Stimulated activated CD4-positive, alpha-beta T cell treated with anti-CD3 and anti-CD28 coated beads, Interleukin-4, amount 100 ng/mL, for 48 hours (primary cell): ENCODE data around the gene CARF.
"Not testable (repeated sequence)": the region's sequence is repeated elsewhere in the genome, so short reads cannot be mapped to it uniquely, and the experiment has no call there.

Source experiments
- DNase-seq, 2 donors: peaks; one replicate each; pipeline ENCODE4 v3.0.0-alpha.2; 2020; ENCODE audit warnings: low read depth in 2 of 2

Gene CARF, protein sequence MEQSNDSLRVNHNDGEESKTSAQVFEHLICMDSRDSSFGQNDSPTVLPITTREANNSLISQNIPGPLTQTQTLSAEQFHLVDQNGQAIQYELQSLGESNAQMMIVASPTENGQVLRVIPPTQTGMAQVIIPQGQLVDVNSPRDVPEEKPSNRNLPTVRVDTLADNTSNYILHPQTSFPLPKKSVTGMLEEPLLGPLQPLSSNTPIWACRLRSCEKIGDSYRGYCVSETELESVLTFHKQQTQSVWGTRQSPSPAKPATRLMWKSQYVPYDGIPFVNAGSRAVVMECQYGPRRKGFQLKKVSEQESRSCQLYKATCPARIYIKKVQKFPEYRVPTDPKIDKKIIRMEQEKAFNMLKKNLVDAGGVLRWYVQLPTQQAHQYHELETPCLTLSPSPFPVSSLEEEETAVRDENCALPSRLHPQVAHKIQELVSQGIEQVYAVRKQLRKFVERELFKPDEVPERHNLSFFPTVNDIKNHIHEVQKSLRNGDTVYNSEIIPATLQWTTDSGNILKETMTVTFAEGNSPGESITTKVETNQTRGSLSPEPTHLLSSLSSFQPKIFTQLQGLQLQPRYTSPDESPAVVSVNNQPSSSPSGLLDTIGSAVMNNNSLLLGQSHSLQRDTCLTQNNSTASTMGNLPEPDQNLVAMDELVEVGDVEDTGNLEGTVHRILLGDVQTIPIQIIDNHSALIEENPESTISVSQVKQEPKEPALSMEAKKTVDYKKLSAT

GRCh38 chr2:202911512-202912341 lies at the start of gene CARF, which contains the start of gene WDR12:
TSS of gene CARF (plus strand) at chr2:202912275. CDS start at chr2:202941903, 29,628 bp downstream.
TSS of gene WDR12 (minus strand) at chr2:202911673. CDS start at chr2:202911476, 197 bp downstream.
- peak; percentile 81 to 86 for DNase-seq

GRCh38 chr2:202870431-202871299 lies 41.4 kb upstream of the CARF start:
- DNase-seq = peak; percentile 46 to 47

DNA sequence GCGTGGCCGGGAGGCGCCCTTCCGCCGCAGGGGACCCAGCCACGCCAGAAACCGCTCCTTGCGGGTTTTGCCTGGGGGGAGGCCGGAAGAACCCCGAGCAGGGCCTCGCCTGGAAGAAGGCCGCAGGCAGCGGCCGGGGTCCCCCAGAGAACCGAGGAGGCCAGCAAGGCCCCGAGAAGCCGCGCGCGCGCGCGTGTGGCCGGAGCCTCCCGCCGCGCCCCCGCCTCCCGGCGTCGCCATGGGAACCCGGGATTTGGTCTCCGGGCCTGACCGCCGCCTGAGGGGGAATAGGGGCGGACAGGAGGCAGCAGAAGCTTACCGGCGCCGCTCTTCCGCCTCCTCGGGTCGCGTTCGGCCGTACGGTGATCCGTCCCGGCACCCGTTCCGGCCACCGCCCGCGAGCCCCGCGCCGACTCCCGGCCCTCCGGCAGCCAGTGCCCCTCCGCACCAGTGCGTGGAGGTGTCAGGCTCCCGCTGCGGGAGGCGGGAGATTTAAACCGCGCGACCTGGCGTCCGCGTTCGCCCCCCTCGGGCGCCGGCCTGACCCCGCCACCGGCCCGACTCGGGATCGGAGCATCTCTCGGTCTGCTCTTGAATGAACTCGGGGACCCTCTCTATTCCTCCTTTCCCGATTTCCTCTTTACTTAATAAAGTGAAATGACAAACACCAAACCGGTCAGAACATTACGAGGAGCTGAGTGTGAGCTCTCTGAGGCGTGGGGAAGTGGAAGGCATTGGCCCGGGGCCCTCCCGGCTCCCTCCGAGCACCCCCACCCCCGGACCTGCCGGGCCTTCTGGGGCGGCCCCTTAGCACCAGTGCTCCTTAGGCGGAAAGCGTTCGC lies 40.6 kb upstream of the CARF start, which contains the start of gene ICA1L:
Gene ICA1L (minus strand): TSS at position 467 of the 842 bp plus-strand sequence. CDS start 42,757 bp downstream, outside the sequence.
- DNase-seq = peak; percentile 35 to 47

- no peak for DNase-seq
Observed at GRCh38 chr2:202877699-202878098, 34.4 kb upstream of the CARF start.

DNA sequence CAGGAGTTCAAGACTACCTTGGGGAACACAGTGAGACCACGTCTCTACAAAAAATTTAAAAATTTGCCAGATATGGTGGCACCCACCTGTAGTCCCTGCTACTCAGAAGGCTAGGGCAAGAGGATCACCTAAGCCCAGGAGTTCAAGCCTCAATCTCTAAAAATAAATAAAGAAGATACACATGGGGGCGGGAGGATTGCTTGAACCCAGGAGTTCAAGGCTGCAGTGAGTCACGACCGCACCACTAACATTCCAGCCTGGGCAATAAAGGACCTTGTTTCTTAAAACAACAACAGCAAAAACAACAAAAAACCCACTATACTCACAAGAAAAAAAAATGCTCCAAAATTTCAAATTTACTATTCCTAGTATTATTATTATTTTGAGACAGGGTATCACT lies 30.5 kb upstream of the CARF start:
- no peak for DNase-seq

GRCh38 chr2:202883987-202884675 lies 27.9 kb upstream of the CARF start:
- no peak for DNase-seq

DNA sequence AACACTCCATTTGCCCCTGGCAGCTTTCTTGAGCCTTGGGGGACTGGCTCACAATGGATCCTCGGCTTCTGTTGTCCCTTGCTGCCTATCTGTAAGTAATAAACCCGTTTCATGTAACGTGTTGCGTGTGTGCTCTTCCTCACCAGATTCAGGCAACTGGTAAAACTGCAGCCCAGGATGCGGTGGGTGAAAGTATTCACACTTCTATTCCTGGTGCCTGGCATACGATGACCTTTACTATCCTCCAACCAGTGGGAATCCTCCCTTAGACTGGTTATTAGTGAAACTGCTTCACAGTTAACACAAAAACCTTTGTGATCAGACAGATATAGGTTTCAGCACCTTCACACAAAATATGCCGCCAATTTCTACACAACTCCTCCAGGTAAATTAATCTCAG lies 26.9 kb upstream of the CARF start:
- no peak for DNase-seq

DNA sequence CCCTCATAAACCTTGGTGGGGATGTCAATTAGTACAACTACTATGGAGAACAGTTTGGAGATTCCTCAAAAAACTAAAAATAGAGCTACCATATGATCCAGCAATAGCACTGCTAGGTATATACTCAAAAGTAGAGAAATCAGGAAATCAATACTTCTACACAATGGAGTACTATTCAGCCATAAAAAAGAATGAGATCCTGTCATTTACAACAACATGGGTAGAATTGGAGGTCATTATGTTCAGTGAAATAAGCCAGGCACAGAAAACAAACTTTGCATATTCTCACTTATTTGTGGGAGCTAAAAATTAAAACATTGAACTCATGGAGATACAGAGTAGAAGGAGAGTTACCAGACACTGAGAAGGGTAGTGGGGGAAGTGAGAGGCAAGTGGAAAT lies 6.6 kb upstream of the CARF start:
- not testable (repeated sequence) for DNase-seq

GRCh38 chr2:202908186-202908585 lies 3.9 kb upstream of the CARF start:
- no peak for DNase-seq

GRCh38 chr2:202909394-202910192 lies 2.5 kb upstream of the CARF start:
- no peak for DNase-seq

GRCh38 chr2:202910250-202910649 lies 1.8 kb upstream of the CARF start:
- not testable (repeated sequence) for DNase-seq

DNA sequence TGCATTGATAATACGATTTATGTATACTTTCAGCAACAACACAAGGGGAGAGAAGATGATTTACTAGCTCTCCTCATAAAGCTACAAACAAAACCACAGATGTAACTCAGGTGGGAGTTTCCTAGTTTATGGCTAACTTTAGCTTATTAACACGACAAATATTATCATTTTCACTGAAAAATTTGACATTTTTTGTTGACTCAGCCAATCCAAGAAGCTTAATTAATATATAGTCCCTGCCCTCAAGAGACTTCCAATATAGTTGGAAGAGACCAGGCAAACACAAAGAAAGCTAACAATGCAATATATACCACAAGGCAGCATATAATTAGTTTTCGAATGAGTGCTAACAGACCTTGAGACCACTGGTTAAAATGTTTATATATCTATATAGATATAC lies 1.4 kb upstream of the CARF start:
- no peak for DNase-seq

GRCh38 chr2:202911203-202911511 lies 918 bp upstream of the CARF start:
- DNase-seq = no peak

GRCh38 chr2:202912342-202913201 lies 497 bp downstream of the CARF start:
- not testable (repeated sequence) for DNase-seq

DNA sequence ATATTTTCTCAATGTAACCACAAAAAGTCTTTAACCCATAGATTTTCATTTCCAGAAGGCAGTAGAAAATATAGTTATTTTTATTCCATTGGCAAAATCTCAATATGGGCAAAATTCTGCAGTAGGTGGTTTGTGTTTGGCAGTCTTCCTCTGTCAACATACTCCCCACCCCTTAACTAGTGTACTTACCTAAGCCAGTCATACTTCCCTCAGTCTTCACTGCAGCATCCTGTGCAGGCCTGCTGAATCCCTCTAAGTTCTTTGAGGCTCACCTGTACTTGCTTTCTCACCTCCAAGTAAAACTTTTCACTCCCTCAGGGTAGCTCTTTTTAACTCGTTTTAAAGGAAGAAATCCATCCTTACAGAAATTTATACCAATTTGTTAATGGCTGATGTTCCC lies 6.8 kb downstream of the CARF start:
- DNase-seq = no peak

- no peak for DNase-seq
Observed at GRCh38 chr2:202932425-202933138, 20.5 kb downstream of the CARF start.

DNA sequence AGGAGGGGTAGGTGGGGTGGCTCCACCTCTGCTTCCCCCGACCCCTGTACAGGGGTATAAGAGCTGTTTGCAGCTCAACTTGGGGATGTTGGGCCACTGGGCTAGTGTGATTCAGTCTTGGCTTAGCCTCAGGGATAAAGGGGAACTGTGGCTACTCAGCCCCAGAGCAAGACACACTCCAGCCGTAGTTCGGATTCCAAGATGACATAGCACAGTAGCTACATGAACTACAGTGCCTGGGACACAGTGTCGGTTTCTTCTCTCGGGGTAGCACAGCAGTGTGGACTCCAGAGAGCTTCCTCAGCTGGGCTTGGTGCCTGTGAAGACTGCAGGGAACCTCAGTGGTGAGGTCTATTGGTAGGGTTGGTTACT lies 21.1 kb downstream of the CARF start:
- DNase-seq = no peak
